ENCODE measurements around the gene HAUS6. TPM values are rescaled to one million over a fixed set of nuclear protein-coding genes. Genes with fewer than 3 reads are reported as not detected.

HAUS6 gene
- total and polyA plus RNA-seq, 10 donors: 4.4 to 13.5 (median 11.9) TPM

DNA sequence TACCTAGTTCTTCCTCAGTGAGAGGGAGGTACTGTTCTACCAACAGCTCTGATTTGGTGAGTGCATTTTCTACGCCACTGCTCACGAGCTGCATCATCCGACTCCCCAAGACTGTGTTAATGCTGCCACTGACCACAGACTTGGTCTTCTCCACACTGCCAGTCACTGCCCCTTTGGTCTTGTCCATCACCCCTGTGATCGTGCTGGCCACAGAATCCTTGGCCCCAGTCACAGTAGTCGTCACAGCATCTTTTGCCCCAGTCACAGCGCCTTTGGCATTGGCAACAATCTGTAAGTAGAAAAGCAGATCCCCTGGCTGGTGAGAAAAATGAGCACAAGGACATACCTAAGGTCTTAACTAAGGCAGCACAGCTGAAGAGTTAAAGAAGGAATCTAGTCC, 18.2 kb upstream of the HAUS6 start:
- H3K27me3 ChIP-seq (replicated peaks in 1 of 7): no peaks in the 10 kb centered on the region
- peaks cover 10 to 68% (median 32%) of the 10 kb centered on the region in 6 donors for H3K4me1 ChIP-seq
- TF ChIP-seq, protein P1, sequence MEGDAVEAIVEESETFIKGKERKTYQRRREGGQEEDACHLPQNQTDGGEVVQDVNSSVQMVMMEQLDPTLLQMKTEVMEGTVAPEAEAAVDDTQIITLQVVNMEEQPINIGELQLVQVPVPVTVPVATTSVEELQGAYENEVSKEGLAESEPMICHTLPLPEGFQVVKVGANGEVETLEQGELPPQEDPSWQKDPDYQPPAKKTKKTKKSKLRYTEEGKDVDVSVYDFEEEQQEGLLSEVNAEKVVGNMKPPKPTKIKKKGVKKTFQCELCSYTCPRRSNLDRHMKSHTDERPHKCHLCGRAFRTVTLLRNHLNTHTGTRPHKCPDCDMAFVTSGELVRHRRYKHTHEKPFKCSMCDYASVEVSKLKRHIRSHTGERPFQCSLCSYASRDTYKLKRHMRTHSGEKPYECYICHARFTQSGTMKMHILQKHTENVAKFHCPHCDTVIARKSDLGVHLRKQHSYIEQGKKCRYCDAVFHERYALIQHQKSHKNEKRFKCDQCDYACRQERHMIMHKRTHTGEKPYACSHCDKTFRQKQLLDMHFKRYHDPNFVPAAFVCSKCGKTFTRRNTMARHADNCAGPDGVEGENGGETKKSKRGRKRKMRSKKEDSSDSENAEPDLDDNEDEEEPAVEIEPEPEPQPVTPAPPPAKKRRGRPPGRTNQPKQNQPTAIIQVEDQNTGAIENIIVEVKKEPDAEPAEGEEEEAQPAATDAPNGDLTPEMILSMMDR (IDR thresholded peaks at IDR 0.05 in 8 of 11, conservative IDR thresholded peaks at IDR 0.05 in 3 of 11): no peak
- TF ChIP-seq POLR2AphosphoS5 (IDR thresholded peaks at IDR 0.05) (no peak), POLR2A (IDR thresholded peaks at IDR 0.05) (no peak)
- H3K27ac ChIP-seq: no peak overlapping the region
- peaks cover 4 to 100% (median 65%) of the 10 kb centered on the region in 6 donors for H3K36me3 ChIP-seq
- H3K4me3 ChIP-seq: no peak overlapping the region
- H3K9me3 ChIP-seq: no peaks in the 10 kb centered on the region
- intact Hi-C loops (cut with DNase I; ENCODE audit: low total_unique reads): no loop called here
- 91 to 98% (median 95%) methylated on average over 6 of the region's 6 CpGs for WGBS, 5 donors
- no peak for DNase-seq

DNA sequence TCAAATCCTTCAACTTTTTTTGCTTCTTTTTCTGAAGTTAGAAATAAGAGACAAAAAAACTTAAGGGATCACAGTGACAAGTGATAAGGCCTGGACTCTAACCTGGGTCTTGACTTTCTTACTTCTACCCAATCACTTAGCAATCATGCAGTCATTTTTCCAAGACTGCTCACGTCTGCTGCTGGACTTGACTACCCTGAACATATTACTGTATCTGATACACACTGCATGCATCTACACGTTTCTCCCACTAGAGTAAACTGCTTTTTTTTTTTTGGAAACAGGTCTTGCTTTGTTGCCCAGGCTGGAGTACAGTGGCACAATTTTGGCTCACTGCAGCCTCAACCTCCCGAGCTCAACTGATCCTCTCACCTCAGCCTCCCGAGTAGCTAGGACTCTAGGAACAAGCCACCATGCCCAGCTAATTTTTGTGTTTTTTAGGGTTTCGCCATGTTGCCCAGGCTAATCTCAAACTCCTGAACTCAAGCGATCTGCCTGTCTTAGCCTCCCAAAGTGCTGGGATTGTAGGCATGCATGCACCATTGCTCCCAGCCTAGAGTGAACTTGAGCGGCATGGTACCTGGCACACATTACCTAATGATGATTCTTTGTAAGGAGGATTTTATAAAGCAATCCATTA, 17.2 kb upstream of the HAUS6 start:
- H3K36me3 ChIP-seq: peaks cover 4 to 100% (median 71%) of the 10 kb centered on the region in 6 donors
- H3K9me3 ChIP-seq: no peaks in the 10 kb centered on the region
- H3K4me1 ChIP-seq: peaks cover 8 to 59% (median 23%) of the 10 kb centered on the region in 6 donors
- DNase-seq: no peak
- TF ChIP-seq POLR2A (IDR thresholded peaks at IDR 0.05): no peak
- no peak for TF ChIP-seq POLR2AphosphoS5 (IDR thresholded peaks at IDR 0.05)
- TF ChIP-seq, protein P1 (IDR thresholded peaks at IDR 0.05 in 8 of 11, conservative IDR thresholded peaks at IDR 0.05 in 3 of 11): no peak
- H3K27me3 ChIP-seq (replicated peaks in 1 of 7): no peaks in the 10 kb centered on the region
- H3K4me3 ChIP-seq: no peak overlapping the region
- WGBS, 5 donors: 90 to 95% (median 94%) methylated on average over 7 of the region's 7 CpGs
- intact Hi-C loops (cut with DNase I; ENCODE audit: low total_unique reads): no loop called here
- H3K27ac ChIP-seq: peak overlapping the region in 4 of 8 donors; percentile 12 to 66 (median 43)

DNA sequence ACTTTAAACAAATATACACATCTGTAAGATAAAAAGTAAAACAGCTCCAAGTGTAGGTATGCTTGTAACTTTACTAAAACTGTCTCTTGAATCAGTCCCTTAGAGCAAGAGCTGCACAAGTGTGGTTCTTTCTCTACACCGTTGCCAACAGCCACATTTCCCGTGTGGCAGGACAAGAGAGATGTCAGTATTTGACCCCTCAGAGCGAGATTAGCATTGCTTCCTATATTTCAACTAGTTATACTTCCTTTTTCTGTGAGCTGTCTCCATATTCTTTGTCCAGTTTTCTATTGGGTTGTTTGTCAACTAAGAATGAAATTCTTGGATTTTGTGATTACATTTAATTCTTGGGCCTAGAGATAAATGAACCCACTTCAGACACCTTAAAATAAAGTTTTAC, 16.5 kb upstream of the HAUS6 start:
- H3K27ac ChIP-seq: peak overlapping the region in 4 of 8 donors; percentile 12 to 66 (median 43)
- intact Hi-C loops (cut with DNase I; ENCODE audit: low total_unique reads): no loop called here
- H3K4me1 ChIP-seq: peaks cover 2 to 52% (median 16%) of the 10 kb centered on the region in 6 donors
- no peaks in the 10 kb centered on the region for H3K27me3 ChIP-seq (replicated peaks in 1 of 7)
- 25 to 49% (median 33%) methylated on average over 3 of the region's 3 CpGs for WGBS, 5 donors
- H3K4me3 ChIP-seq: no peak overlapping the region
- no peaks in the 10 kb centered on the region for H3K9me3 ChIP-seq
- no peak for DNase-seq
- TF ChIP-seq POLR2A (IDR thresholded peaks at IDR 0.05) (no peak), POLR2AphosphoS5 (IDR thresholded peaks at IDR 0.05) (no peak)
- TF ChIP-seq, protein P1 (IDR thresholded peaks at IDR 0.05 in 8 of 11, conservative IDR thresholded peaks at IDR 0.05 in 3 of 11): no peak
- H3K36me3 ChIP-seq: peaks cover 4 to 100% (median 73%) of the 10 kb centered on the region in 6 donors

DNA sequence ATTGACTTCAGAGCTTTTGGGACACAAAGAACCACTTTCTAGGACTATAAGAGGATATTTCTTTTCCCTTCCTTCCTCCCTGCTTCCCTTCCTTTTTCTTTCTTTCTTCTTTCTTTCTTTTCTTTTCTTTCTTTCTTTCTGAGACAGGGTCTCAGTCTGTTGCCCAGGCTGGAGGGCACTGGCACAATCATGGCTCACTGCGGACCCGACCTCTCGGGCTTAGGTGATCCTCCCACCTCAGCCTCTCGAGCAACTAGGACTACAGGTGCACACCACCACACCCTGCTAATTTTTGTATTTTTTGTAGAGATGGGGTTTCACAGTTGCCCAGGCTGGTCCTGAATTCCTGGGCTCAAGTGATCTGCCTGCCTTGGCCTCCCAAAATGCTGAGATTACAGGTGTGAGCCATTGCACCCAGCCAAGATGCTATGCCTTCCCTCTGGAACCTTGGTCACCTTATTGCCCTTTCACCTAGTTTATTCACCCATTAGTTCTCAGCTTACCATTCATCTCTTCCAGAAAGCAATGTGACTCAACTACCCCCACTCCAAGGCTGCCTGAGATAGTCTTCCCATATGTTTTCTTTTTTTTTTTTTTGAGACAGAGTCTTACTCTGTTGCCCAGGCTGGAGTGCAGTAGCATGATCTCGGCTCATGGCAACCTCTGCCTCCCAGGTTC, 14.5 kb upstream of the HAUS6 start:
- 97 to 99% (median 97%) methylated on average over 5 of the region's 5 CpGs for WGBS, 5 donors
- H3K36me3 ChIP-seq: peaks cover 4 to 87% (median 73%) of the 10 kb centered on the region in 6 donors

More for the DNA sequence above, 14.5 kb upstream of the HAUS6 start:
- Histone ChIP-seq H3K27me3 (replicated peaks in 1 of 7) (no peaks in the 10 kb centered on the region), H3K9me3 (no peaks in the 10 kb centered on the region), H3K4me3 (no peak overlapping the region), H3K4me1 (peaks cover 0 to 35% (median 4%) of the 10 kb centered on the region in 6 donors), H3K27ac (no peak overlapping the region)
- no peak for DNase-seq
- intact Hi-C loops (cut with DNase I; ENCODE audit: low total_unique reads): no loop called here
- TF ChIP-seq POLR2AphosphoS5 (IDR thresholded peaks at IDR 0.05) (peak in 1 of 3 donors; percentile 13), POLR2A (IDR thresholded peaks at IDR 0.05) (no peak)
- TF ChIP-seq, protein P1 (IDR thresholded peaks at IDR 0.05 in 8 of 11, conservative IDR thresholded peaks at IDR 0.05 in 3 of 11): no peak

Data from spleen (tissue), 11 donors.